GM18505 (cell line): ENCODE data around the gene TENM4.

Experiments used
- ATAC-seq: cut with Tn5 transposase; IDR thresholded peaks from one replicate; pipeline ENCODE4 v1.9.1; 2021; ENCODE audit not compliant: unreplicated experiment
- POLR2A ChIP-seq: IDR thresholded peaks from 4 replicates; pipeline ENCODE4 v1.6.1; 2011; ENCODE audit warnings: borderline replicate concordance; ENCODE audit not compliant: insufficient read depth, insufficient read length; ENCODE audit errors: extremely low read depth

TENM4 gene

DNA sequence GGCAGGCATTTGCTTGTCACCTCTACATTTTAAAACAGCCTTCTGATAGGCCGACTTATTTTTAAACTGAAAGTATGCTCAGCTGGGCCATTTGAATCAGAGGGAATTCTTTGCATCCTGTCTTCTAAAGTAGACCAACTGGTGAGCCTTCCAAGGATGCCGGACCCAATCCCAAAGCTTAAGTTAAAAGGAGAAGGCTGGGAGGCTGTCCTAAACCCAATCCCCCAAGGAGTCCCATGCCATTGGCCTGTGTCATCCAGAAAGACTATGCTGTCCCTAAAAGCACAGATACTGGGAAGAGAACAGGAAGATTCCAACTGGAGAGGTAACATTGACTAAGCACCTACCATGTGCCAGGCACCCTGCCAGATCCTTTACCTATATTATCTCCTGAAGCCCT is 18.0 kb downstream of the TENM4 start:
- no peak for ATAC-seq
- TF ChIP-seq POLR2A, result no peak

DNA sequence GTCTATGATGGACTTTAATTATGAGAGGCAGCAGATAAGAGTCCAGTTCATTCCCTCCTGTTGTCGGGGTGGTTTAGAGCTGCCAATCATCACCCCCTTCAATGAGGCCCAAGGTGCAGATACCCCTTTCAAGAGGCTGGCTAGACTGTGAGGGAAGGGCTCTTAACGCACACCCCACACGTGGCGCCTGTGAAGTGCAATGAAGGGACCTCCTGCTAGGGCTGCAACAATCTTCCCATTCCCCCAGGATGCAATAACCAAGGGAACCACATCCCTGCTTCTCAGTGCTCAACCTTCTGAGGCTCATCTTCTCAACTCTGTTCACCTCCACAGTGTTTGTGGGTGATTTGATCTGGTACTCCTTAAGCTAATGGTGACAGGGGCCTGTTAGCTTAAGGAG is 19.0 kb downstream of the TENM4 start:
- ATAC-seq, result no peak
- no peak for TF ChIP-seq POLR2A

DNA sequence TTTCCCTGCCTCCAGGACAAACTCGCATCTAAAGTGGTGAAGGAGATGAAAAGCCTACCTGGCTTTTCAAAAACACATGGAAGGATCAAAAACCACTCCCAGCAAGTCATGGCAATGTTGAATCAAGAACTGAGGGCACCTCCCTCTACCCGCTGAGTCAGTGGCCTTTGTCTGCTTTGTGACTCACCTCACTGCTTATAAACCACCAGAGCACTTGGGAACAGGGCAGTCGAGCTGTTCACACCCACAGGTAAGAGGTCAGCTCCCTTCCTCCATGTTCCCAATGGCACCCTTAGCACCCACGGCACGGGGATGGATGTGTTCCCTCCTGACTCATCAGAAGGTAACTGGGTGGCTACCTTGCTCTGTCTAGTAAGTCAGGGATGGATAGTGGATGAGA is 21.7 kb downstream of the TENM4 start:
- ATAC-seq, result no peak

DNA sequence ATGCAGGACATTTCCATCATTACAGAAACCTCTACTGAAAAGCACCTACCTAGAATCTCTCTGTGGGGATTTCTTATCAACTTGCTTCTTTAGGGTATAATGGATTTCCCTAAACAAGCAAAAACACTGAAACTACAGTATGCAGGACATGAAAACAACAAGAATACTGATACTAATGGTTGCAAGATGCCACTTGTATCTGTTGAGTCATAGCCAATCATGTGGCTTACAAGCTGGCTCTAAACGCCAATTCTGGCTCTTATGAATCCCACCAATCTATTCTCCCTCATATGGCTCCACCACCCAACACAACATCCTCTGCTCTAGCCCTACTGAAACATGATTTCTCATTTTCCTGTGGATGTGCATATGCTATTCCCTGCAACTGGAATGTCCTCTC is 22.6 kb downstream of the TENM4 start:
- ATAC-seq, result no peak
- no peak for TF ChIP-seq POLR2A

More for the DNA sequence above, 21.7 kb downstream of the TENM4 start:
- TF ChIP-seq POLR2A, result no peak

DNA sequence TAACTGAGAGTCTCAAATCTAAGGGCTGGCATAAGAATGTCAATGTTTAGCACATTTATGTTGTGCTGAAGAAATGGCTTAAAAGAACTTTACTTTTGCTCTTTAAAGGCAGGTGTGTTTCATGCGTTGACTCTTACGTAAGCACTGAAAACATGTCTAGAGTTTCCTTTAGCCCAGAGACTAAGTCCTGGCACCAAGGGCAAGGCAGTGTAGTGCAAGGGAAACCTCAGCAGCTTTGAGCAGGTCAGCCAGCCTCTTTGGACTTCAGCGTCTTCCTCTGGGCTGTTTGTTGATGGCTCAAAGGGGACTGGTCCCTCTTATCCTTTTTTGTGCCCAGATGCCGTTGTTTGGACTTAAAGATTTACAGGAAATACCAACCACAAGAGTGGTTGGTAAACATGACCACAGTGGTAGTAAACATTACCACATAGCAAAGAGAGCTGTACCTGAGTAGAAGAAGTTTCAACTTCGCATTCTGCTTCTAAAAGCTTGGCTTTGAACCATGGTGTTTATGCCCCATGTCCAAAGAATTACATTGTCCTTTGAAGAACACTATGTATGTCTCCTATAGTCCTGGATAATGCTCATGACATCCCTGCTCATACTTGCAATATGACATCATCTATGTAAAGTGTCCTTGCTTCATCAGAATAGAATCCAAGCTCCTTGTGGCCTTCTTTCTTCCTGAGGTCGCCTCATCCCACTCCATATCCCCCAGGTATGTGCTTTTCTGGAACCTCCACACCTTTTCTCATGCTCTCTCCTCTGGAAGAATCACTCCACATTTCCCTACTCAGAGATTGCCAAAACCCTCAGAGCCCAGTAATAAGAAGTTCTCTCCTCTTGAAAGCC is 23.5 kb downstream of the TENM4 start:
- no peak for TF ChIP-seq POLR2A
- ATAC-seq, result no peak

DNA sequence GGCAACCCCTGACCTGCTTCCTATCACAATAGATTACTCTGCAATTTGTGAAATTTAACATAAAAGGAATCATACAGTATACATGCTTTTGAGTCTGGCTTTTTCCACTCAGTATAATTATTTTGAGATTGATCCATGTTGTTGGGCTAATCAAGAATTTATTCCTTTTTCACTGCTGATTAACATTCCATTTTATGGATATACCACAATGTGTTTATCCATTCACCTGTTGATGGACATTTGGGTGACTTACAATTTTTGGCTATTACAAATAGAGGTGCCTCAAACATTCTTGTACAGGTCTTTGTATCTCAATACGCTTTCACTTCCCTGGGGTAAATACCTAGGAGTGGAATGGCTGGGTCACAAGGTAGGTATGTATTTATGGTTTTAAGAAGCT is 24.9 kb downstream of the TENM4 start:
- no peak for TF ChIP-seq POLR2A
- no peak for ATAC-seq

DNA sequence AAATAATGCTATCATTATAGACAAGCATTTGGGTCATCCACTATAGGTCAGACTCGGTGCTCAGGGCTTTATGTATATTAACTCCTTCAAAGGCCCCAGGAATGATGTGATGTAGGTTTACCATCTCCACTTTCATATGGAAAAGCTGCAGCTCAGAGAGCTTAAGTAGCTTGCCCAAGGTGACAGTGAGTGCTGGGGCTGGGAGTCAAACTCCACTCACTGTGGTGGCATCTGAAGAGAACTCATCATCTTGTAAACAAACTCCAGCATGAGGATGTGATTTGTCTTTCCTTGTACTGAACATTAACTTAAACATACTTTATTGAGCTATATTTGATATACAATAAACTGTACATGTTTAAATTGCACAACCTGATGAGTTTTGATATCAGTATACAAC is 25.4 kb downstream of the TENM4 start:
- no peak for ATAC-seq
- no peak for TF ChIP-seq POLR2A

DNA sequence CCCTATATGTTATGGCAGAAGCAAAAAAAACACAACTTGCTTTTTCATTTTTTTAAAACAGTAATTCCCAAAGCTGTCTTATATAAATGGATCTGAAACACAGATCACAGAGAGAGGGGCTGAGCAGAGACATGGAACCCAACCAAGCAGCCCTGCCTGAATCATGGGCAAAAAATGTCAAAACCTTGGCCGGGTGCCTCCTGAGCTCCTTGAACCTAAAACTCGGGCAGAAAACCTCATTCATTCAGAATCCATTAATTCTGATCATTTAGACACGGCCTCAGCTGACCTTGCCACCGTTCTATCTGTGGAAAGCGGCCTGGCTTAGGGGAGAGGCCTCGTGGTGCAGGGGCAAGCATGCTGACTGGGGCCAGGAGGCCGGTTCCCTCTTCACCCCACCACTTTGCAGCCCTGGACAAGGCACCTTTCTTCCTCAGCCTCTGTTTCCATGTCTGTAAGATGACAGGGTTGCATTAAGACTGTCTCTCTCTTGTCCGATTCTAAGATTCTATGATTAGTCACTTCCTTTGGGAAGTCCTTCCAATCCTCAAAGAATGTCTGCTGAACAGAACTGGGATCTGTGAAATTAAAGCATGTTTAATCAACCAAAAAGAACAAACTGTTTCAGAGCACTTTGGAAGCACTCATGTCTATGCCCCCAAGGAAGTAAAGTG is 26.0 kb downstream of the TENM4 start:
- ATAC-seq, result no peak
- TF ChIP-seq POLR2A, result no peak

DNA sequence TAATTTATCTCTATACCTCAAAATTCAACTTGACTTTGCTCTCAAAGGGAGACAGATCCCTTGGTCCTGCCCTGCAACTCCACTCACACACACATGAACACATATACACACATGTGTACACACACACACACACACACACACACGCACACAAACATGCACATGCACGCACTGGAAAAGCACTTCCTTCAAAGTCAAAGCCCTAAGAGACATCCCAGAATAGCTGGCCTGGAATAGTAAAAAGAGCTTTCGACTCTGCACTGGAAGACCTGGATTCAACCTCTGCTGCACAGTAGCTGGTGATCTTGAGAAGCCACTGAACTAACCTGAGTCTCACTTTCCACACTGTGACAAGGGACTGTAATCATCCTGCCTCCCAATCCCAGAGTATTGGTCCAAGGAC is 26.8 kb downstream of the TENM4 start:
- ATAC-seq, result no peak
- TF ChIP-seq POLR2A, result no peak

DNA sequence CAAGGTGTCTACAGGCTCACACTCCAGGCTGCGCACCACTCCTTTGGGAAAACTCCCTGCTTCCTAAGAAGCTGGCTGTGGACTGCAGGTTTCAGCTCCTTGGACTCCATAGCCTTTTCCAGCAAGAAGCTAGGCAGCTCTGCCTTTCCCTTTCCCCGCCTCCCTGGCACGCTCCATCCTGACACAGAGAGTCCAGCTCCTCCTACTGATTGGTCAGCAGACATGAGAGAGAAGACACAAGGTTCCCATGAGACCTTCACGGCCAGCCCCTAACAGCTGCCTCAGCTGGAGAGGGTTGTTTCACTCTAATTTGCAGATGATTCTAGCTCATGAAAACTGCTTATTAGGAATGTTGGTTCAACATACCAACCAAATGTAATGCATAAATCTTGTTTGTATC is 27.6 kb downstream of the TENM4 start:
- no peak for ATAC-seq
- TF ChIP-seq POLR2A, result no peak

DNA sequence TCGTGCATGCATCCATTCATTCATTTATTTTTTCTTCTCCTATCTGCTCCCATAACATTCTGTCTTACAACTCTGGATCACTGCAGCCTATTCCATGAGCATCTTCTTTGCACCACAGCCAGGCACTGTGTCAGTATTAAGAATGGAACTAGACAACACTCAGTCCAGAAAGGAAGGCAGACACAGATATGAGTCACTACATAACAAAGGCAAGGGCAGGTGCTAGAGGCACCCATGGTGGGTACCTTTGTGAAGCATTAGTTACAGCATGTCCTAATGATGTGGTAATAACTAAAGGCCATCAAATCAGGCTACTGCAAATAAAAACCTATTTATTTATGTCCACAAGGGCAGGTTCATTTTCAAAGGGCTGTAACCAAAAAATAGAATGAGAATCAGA is 28.1 kb downstream of the TENM4 start:
- no peak for TF ChIP-seq POLR2A
- ATAC-seq, result no peak

DNA sequence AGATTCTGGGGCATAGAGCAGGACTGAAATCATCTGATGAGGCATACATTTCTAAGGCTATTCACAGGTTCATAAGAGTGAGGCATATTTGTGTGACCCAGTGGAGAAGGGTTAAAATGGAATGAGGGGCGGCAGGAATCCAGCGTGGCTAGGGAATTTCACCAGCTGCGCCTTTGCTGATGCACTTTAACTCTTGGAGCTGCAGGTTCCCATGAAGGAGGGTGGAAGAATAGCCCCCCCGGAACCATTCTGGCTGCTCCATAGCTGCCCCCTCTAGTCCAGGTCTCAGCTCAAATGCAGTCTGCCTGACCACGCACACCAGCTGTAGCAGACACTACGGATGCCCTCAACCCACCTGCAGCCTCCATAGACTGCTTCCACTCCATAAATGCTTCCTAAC is 31.5 kb downstream of the TENM4 start:
- TF ChIP-seq POLR2A, result no peak
- no peak for ATAC-seq

DNA sequence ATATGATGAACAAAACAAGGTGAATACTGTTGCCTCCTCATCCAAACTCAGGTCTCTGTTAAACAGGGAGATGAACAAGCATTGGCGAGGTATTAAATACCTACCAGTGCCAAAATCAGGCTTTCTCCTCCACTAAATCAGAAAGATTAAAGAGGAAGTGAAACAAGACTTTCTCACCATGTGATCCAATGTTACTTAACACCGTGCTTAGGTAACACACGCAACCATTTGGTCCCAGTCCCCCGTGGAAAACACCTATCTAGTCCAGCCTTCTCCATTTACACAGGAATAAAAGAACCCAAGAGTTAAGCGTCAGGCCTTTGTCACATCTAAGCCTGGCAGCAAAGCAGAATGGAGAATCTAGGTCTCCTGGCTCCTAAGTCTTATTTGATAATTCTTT is 34.5 kb downstream of the TENM4 start:
- ATAC-seq, result peak; percentile 94
- no peak for TF ChIP-seq POLR2A

DNA sequence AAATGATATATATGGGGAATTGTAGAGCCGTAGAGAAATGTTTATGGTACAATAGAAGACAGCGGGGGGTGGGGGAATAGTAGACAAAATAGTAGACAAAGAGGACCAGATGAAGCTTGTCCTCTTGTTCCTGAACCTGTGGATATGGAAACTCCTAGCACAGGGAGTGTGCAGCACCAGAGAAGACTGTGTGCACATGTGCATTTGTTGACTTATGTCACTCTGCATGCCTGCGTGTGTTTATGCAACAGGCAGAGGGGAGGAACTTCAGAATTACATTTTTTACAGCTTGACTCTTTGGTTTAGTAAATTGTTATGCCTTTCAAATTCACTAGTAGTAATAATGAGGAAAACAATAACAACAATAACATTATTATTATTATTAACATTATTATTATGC is 36.0 kb downstream of the TENM4 start:
- TF ChIP-seq POLR2A, result no peak
- no peak for ATAC-seq

DNA sequence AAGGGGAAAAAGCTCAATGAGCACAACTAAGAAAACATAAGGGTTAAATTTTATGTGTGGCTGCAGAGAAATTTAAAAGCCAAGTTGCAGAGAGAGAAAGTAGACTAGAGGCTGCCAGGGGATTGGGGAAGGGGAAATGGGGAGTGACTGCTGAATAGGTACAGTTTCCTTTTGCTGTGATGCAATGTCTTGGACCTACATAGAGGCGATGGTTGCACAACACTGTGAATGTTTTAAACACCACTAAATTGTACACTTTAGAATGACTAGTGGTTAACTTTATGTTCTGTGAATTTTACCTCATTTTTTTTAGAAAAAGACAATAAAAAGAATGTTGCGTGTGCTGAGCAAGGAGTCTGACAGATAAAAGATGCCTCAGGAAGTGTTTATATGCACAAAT is 36.5 kb downstream of the TENM4 start:
- no peak for TF ChIP-seq POLR2A
- no peak for ATAC-seq

DNA sequence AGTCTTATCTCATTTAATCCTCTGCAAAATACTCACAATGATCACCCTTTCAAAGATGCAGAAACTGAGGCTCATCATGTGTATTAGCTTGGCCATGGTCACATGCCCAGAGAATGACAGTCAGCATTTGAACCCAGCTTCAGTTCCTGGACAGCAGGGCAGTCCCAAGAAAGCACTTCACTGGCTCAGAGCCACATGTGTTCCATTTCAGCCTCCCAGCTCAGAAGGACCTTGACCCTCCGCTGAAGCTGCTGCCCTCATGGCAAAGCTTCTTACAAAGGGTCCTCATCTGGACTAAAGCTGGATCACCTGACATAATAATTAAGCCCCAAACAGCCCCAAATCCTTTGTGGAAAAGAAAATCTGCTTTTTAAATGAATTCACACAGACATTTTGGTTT is 37.0 kb downstream of the TENM4 start:
- TF ChIP-seq POLR2A, result no peak
- no peak for ATAC-seq
